ENCODE data around the gene FUT4.
"Not testable (repeated sequence)": the region's sequence is repeated elsewhere in the genome, so short reads cannot be mapped to it uniquely, and the experiment has no call there.

The FUT4 gene

DNA sequence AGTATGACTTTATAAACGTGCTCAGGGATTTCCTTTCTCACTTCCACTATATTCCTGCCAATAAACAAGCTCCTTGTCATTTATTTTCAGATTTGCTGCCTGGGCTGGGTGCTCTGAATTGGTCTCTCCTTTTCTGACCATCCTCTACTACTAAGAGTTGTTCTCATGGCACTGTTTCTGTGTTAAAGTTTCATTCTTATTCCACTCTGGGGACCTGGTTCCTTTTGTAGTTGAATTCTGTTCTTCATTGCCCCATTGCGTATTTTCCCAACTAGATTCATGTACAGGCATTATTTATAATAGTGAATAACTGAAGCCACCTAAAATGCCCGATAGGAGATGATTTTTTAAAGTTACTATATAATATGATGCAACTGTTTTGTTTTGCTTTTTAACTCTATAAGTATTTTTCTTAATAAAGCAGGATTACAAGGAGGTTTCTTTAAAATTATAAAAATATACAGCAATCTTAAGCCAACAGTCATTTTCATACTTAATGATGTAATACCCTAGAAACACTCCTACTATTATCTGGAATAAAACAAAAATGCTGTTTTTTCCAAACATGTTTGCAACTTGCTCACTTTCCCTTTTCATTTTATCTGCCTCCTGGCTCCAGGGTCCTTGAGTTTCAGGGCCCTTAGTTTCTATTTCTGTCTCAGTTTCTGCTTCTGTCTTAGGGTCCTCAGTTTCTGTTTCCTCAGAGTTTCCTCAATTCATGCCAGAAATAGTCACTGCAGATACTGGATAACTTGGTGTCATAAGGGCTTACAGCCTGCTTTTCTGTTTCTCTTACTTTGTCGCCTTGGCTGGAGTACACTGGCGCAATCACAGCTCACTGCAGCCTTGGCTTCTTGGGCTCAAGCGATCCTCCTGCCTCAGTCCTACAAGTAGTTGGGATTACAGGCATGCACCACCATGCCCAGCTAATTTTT is 9.8 kb upstream of the FUT4 start:
- no peak for DNase-seq

DNA sequence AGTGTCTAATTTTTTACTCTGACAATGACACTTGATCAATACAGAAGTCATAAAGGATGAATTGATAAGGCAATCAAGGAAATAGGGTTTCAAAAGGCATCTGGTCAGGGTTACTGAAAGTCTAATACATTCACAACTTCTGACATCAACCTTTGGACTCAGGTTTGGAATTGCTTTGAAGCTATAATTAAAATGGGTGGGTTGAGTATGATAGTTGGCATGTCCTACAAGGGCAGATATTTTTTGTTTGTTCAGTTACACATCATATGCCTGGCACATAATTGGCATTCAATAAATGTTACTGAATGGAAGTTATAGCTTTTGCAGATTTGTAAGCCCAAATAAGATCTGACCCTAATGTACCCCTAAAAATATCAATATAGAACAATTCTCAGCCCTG is 7.3 kb upstream of the FUT4 start:
- DNase-seq = no peak

DNA sequence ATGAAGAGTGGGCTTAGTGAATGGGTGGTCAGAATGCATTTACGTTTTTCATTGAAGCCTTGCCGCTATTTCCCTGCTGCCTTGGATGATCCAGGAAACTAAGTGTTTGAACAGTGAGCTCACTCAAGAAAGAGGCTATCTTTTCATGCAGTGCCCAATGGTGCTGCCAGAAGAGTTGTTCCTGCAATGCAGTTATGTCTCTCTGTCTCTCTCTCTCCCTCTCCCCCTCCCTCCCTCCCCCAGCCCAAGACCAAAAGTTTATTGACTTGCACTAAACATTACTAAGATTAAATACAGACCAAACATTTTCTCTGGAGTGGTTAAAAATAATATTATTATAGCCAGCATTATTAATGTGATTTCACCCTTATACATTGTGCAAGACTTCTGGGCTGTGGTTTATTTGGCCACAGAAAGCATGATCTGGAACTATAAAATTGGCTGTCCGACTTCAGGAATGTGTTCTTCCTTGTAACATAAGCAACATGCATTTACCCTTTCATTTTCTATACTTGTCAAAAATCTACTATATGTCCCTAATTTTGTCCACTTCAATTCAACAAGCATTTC is 6.6 kb upstream of the FUT4 start:
- DNase-seq = no peak

- no peak for DNase-seq
These were observed 4.3 kb upstream of the FUT4 start for GRCh38 chr11:94539420-94539819.

DNA sequence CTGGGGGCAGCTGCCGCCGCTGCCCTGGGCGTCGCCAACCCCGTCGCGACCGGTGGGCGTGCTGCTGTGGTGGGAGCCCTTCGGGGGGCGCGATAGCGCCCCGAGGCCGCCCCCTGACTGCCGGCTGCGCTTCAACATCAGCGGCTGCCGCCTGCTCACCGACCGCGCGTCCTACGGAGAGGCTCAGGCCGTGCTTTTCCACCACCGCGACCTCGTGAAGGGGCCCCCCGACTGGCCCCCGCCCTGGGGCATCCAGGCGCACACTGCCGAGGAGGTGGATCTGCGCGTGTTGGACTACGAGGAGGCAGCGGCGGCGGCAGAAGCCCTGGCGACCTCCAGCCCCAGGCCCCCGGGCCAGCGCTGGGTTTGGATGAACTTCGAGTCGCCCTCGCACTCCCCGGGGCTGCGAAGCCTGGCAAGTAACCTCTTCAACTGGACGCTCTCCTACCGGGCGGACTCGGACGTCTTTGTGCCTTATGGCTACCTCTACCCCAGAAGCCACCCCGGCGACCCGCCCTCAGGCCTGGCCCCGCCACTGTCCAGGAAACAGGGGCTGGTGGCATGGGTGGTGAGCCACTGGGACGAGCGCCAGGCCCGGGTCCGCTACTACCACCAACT is 1.0 kb downstream of the FUT4 start:
- no peak for DNase-seq

DNA sequence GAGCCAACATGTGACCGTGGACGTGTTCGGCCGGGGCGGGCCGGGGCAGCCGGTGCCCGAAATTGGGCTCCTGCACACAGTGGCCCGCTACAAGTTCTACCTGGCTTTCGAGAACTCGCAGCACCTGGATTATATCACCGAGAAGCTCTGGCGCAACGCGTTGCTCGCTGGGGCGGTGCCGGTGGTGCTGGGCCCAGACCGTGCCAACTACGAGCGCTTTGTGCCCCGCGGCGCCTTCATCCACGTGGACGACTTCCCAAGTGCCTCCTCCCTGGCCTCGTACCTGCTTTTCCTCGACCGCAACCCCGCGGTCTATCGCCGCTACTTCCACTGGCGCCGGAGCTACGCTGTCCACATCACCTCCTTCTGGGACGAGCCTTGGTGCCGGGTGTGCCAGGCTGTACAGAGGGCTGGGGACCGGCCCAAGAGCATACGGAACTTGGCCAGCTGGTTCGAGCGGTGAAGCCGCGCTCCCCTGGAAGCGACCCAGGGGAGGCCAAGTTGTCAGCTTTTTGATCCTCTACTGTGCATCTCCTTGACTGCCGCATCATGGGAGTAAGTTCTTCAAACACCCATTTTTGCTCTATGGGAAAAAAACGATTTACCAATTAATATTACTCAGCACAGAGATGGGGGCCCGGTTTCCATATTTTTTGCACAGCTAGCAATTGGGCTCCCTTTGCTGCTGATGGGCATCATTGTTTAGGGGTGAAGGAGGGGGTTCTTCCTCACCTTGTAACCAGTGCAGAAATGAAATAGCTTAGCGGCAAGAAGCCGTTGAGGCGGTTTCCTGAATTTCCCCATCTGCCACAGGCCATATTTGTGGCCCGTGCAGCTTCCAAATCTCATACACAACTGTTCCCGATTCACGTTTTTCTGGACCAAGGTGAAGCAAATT is 1.8 kb downstream of the FUT4 start:
- no peak for DNase-seq

GRCh38 chr11:94546162-94546470 is 2.4 kb downstream of the FUT4 start:
- DNase-seq = no peak

DNA sequence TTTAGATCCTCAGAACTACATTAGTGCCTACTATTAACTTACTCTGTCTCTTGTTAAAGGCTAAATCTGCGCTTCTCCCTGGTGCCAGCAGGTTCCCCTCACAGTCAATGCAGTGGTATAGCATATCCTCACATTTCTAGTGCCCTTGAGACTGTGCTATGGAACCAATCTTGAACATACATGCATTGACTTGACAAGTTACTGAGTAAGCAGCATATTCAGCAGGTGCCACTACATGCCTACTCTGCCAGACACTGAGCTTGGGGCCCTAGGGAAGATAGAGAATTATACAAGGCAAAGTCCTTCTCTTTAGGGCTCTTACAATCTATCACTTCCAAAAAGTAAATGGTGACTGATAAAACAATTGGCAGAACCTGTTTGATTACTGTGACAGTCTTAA is 3.2 kb downstream of the FUT4 start:
- DNase-seq = no peak

DNA sequence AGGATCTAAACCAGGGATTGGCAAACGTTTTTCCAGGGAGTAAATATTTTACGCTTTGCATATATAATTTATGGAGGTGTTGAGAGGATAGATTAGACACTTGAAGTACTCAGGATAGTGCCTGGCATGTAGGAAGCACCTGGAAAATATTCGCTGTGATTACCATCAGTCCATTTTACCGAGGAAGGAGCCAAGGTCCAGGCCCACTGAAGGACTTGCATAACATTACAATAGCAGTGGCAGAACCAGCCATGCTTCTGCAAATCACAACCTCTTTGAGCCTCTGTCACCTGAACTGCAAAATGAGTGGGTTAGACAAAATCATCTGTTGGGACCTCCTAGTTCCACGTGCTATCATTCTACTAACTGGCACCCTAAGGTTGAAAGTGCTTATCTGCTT is 5.4 kb downstream of the FUT4 start:
- DNase-seq = no peak

- DNase-seq = no peak
These were observed 6.8 kb downstream of the FUT4 start for GRCh38 chr11:94550513-94550912.

GRCh38 chr11:94553938-94554337 is 10.2 kb downstream of the FUT4 start:
- DNase-seq = no peak

GRCh38 chr11:94555752-94556329 is 12.1 kb downstream of the FUT4 start:
- DNase-seq = not testable (repeated sequence)

DNA sequence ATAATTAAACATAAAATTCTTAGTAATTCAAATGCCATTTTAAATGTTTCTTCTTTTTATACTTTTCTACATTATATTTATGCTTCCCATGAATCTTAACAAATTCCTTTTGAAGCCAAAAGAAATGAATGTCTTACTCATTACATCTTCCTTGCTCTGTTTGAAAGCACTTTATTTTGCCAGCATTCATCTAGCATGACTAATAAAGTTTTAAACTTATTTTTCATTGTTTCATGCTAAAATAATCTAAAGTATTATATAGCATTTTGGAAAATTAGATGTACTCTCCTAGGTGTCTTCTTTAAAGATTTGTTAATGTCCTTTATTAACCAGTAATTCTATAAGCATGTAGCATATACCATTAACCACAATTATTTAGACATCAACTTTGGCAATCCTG is 13.7 kb downstream of the FUT4 start:
- no peak for DNase-seq

GRCh38 chr11:94557992-94558391 is 14.3 kb downstream of the FUT4 start:
- no peak for DNase-seq

DNA sequence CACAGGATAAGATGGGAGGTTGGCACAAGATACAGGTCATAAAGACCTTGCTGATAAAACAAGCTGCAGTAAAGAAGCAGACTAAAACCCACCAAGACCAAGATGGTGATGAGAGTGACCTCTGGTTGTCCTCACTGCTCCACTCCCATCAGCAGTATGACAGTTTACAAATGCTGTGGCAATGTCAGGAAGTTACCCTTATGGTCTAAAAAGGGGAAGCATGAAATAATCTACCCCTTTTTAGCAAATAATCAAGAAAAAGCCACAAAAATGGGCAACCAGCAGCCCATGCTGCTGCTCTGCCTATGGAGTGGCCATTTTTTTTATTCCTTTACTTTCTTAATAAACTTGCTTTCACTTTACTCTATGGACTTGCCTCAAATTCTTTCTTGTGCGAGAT is 14.7 kb downstream of the FUT4 start:
- DNase-seq = no peak

- no peak for DNase-seq
These were observed 15.2 kb downstream of the FUT4 start for GRCh38 chr11:94558932-94559331.

DNA sequence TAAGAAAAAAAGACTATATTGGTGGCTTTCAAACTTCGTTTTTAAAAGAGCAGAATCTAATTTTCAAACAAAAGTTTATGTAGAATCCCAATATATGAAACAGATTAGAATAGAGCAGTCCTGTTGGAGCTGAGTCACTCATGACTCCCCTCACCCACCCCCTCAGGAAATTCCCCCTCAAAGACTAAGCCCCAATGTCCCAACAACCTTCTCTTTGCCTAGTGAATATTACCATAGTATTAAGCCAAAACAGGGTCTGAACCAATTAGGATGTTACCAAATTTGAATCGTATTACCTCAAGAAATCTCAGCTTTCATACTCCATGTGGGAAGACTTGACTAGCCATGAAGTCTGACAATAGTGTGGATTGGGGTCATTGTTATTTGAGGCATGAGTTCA is 15.6 kb downstream of the FUT4 start:
- DNase-seq = no peak

DNA sequence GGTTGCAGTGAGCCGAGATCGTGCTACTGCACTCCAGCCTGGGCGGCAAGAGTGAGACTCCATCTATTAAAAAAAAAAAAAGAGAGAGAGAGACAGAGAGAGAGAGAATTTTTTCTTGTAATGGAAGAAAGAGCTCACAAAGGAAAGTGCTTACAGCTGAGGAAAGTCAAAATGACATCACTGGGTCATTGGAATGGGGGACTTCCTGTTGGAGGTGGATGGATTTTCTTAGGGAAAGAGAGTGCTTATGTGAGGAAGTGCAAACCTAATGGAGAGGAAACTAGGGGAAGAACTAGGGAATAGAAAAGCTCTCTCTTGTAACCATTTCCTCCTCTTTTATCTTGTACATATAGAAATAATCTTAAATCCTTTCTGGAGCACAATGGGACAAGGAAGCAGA is 17.1 kb downstream of the FUT4 start:
- no peak for DNase-seq

DNA sequence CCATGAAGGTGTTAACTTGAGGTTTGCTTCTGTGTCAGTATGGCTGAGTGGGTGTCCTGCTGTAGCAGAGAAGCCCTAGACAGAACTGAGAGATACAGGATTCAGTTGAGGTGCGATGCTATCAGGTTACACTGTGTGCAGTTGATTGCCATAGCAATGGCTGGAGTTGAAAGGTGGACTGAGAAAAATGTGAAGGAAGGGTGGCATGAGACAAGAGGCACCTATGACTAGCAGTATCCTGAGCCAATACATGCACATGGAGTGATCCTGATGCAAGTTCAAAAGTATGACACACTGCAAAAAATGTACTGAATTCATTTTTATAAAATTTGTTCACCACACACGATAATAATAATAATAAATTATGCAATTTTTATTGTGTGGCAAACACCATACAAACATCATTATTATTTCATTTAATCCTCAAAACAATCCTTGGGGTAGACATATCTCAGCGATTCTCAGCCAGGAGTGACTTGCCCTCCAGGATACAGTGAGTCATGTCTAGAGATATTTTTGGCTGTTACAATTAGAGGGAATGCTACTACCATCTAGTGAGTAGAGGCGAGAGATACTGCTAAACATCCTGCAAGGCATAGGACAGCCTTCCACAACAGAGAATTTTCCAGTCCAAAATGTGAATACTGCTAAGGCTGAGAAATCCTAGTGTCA is 19.6 kb downstream of the FUT4 start:
- no peak for DNase-seq

GRCh38 chr11:94563848-94564467 is 20.2 kb downstream of the FUT4 start:
- no peak for DNase-seq

- no peak for DNase-seq
These were observed 23.5 kb downstream of the FUT4 start, which contains the start of gene PIWIL4 for GRCh38 chr11:94567181-94567670. Gene PIWIL4 (plus strand): TSS chr11:94567368. CDS start chr11:94567519, 151 bp downstream.

GRCh38 chr11:94568200-94568599 is 24.5 kb downstream of the FUT4 start:
- DNase-seq = no peak

All from CD4-positive, alpha-beta T cell treated with Interleukin-15 for 1 hour (primary cell).